CD14-positive monocyte (primary cell): ENCODE data around the gene MAP3K19. TPM values are rescaled to one million over a fixed set of nuclear protein-coding genes. Genes with fewer than 3 reads are reported as not detected.

ENCODE experiments used
- DNase-seq, 3 donors: peaks; one replicate each; pipeline ENCODE4 v3.0.0-alpha.2; 2011 to 2022
- H2AFZ ChIP-seq: 2 replicates; pipeline ENCODE4 v1.6.0; 2012; ENCODE audit warnings: mild to moderate bottlenecking, low read depth, low read length, inconsistent platforms; ENCODE audit not compliant: insufficient read depth, poor library complexity, severe bottlenecking
- H3K27ac ChIP-seq, 2 donors: 1 replicate in 1 of 2; 2 replicates in 1 of 2; pipeline ENCODE4 v1.5.1; 2012 to 2013; ENCODE audit warnings: low read length in 2 of 2, control low read depth in 1 of 2, inconsistent platforms in 1 of 2, low read depth in 1 of 2, mild to moderate bottlenecking in 1 of 2
- H3K27me3 ChIP-seq, 2 donors: one replicate each; pipeline versions ENCODE4 v1.6.0 to v1.6.1; 2011 to 2013; ENCODE audit warnings: low read length in 2 of 2; ENCODE audit not compliant: control insufficient read depth in 2 of 2, insufficient read depth in 2 of 2
- H3K36me3 ChIP-seq, 2 donors: replicated peaks in 1 of 2; 1 replicate in 1 of 2; 2 replicates in 1 of 2; pipeline versions ENCODE4 v1.5.1 to v1.6.1; 2012 to 2013; ENCODE audit warnings: low read length in 2 of 2, control low read depth in 1 of 2, inconsistent platforms in 1 of 2, mild to moderate bottlenecking in 1 of 2; ENCODE audit not compliant: insufficient read depth in 2 of 2, control insufficient read depth in 1 of 2
- H3K4me1 ChIP-seq, 2 donors: 1 replicate in 1 of 2; 2 replicates in 1 of 2; pipeline versions ENCODE4 v1.5.1 to v1.6.1; 2012 to 2013; ENCODE audit warnings: low read length in 2 of 2, control low read depth in 1 of 2, inconsistent platforms in 1 of 2, mild to moderate bottlenecking in 1 of 2, moderate library complexity in 1 of 2; ENCODE audit not compliant: insufficient read depth in 2 of 2, control insufficient read depth in 1 of 2
- H3K4me2 ChIP-seq: replicated peaks from 2 replicates; pipeline ENCODE3; 2012; ENCODE audit warnings: low read length, moderate library complexity, mild to moderate bottlenecking; ENCODE audit not compliant: poor library complexity, severe bottlenecking; ENCODE audit errors: extremely low read depth
- H3K4me3 ChIP-seq, 3 experiments: fragments of 200-600 bp in 1 of 3; sonication (generic) in 1 of 3; replicated peaks in 1 of 3; 1 replicate in 2 of 3; 2 replicates in 1 of 3; pipeline ENCODE4 v1.5.1; 2011 to 2013; ENCODE audit warnings: low read length in 3 of 3, mild to moderate bottlenecking in 3 of 3, control low read depth in 2 of 3, low read depth in 2 of 3, inconsistent platforms in 1 of 3, moderate library complexity in 1 of 3
- H3K79me2 ChIP-seq: 2 replicates; pipeline ENCODE4 v1.6.0; 2012; ENCODE audit warnings: mild to moderate bottlenecking, control low read depth, inconsistent platforms, low read length, moderate library complexity; ENCODE audit not compliant: insufficient read depth
- H3K9ac ChIP-seq: 2 replicates; pipeline ENCODE4 v1.6.0; 2017; ENCODE audit warnings: low read length, mild to moderate bottlenecking; ENCODE audit not compliant: insufficient read depth, poor library complexity, severe bottlenecking
- H3K9me3 ChIP-seq, 2 donors: replicated peaks in 1 of 2; 1 replicate in 1 of 2; 2 replicates in 1 of 2; pipeline versions ENCODE4 v1.5.1 to v1.6.1; 2012 to 2013; ENCODE audit warnings: low read length in 2 of 2, control low read depth in 1 of 2; ENCODE audit not compliant: control insufficient read depth in 1 of 2, insufficient read depth in 1 of 2
- H4K20me1 ChIP-seq: 2 replicates; pipeline ENCODE4 v1.6.0; 2012; ENCODE audit warnings: mild to moderate bottlenecking, low read length, control low read depth, moderate library complexity; ENCODE audit not compliant: insufficient read depth
- H3K27ac Mint-ChIP-seq, 7 donors: one replicate each; pipeline ENCODE4 v1.8.0; 2020; ENCODE audit warnings: mild to moderate bottlenecking in 7 of 7, mixed read lengths in 7 of 7, moderate library complexity in 6 of 7, inconsistent platforms in 2 of 7
- H3K27me3 Mint-ChIP-seq, 3 donors: one replicate each; pipeline ENCODE4 v1.8.0; 2021 to 2022; ENCODE audit warnings: low read depth in 3 of 3, mild to moderate bottlenecking in 3 of 3, mixed read lengths in 3 of 3, moderate library complexity in 3 of 3, inconsistent platforms in 1 of 3
- H3K36me3 Mint-ChIP-seq, 2 donors: one replicate each; pipeline ENCODE4 v1.8.0; 2020; ENCODE audit warnings: mixed read lengths in 2 of 2, inconsistent platforms in 1 of 2, mild to moderate bottlenecking in 1 of 2
- H3K4me1 Mint-ChIP-seq: one replicate; pipeline ENCODE4 v1.8.0; 2020; ENCODE audit warnings: mild to moderate bottlenecking, mixed read lengths
- H3K4me3 Mint-ChIP-seq, 2 donors: one replicate each; pipeline ENCODE4 v1.8.0; 2020; ENCODE audit warnings: mild to moderate bottlenecking in 2 of 2, mixed read lengths in 2 of 2, moderate library complexity in 1 of 2
- H3K9me3 Mint-ChIP-seq, 7 donors: one replicate each; pipeline ENCODE4 v1.8.0; 2020 to 2022; ENCODE audit warnings: mixed read lengths in 7 of 7, mild to moderate bottlenecking in 6 of 7, moderate library complexity in 6 of 7, inconsistent platforms in 2 of 7
- CTCF ChIP-seq: fragments of 200-600 bp; IDR thresholded peaks from one replicate; pipeline ENCODE4 v1.8.0; 2022; ENCODE audit warnings: antibody characterized with exemption, mild to moderate bottlenecking
- WGBS: methylation state at CpG from one replicate; pipeline ENCODE4 v1.1.5; 2013; ENCODE audit warnings: missing lambda C conversion rate; ENCODE audit not compliant: insufficient coverage; 5-methylcytosine and 5-hydroxymethylcytosine counted together
- intact Hi-C, 2 donors: fragments of 100-400 bp; cut with micrococcal nuclease; formaldehyde crosslinking; loops; one replicate each; pipeline versions ENCODE4 v1.15.0 to v1.15.1; 2023
- polyA plus RNA-seq, 3 donors: library from polyadenylated mRNA; depleted of rRNA in 1 of 3; unstranded in 2 of 3; stranded (reverse) in 1 of 3; fragments of 300-500 nt in 2 of 3; fragments of >200 nt in 1 of 3; fragmentation: Illumina TruSeq in 2 of 3; gene quantifications; 1 replicate in 2 of 3; 2 replicates in 1 of 3; pipeline ENCODE4 v1.2.3, GENCODE V29; 2012 to 2021

The MAP3K19 gene
- polyA plus RNA-seq, 3 donors: not detected

DNA sequence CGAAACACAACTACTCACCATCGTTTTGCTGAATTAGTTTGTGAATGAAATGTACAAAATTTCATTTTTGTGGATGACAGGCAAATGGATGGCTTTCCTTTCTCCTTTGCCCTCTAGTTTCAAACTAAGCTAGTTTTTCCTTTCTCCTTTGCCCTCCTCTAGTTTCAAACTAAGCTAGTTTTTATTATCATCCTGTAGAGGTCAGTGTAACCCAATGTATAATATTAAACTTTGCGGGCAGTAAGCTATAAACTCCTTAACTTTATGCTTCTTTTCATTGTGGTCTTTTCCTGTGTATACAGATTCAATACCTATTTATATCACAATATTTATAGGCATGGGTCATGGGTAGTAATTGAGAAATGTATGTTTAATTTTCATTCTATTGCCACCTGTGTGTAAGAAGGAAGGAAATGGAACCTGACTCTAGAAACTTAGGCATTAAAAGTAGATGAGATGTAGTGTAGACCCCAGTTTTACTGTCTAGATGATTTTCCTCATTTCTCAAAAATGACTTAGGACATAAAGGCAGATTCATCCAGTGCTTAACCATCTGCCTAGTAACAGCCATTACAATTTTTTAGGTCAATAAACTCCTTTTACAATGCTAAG is 58.1 kb downstream of the MAP3K19 start:
- H3K9me3 Mint-ChIP-seq: peaks cover 0 to 8% (median 3%) of the 10 kb centered on the region in 7 donors
- no peak for DNase-seq

GRCh38 chr2:134985061-134985460 is 62.2 kb downstream of the MAP3K19 start:
- no peak overlapping the region for H3K4me3 Mint-ChIP-seq
- intact Hi-C loops: no loop called here
- H3K4me1 ChIP-seq: peaks cover 0 to 6% of the 10 kb centered on the region in 2 donors
- H3K27ac Mint-ChIP-seq: no peak overlapping the region
- no peak for DNase-seq
- no peaks in the 10 kb centered on the region for H4K20me1 ChIP-seq
- no peaks in the 10 kb centered on the region for H3K36me3 ChIP-seq
- peaks cover 9% of the 10 kb centered on the region for H3K4me1 Mint-ChIP-seq
- no peak overlapping the region for H3K4me3 ChIP-seq
- H2AFZ ChIP-seq: no peak overlapping the region
- H3K27me3 ChIP-seq: no peaks in the 10 kb centered on the region
- H3K27me3 Mint-ChIP-seq: peaks cover 1 to 2% (median 1%) of the 10 kb centered on the region in 3 donors
- WGBS: no CpG with 5 or more reads among the region's 3 CpGs
- no peaks in the 10 kb centered on the region for H3K36me3 Mint-ChIP-seq
- H3K27ac ChIP-seq: no peak overlapping the region
- TF ChIP-seq CTCF: no peak
- H3K9me3 Mint-ChIP-seq: peaks cover 0 to 8% (median 3%) of the 10 kb centered on the region in 7 donors
- H3K9me3 ChIP-seq: peaks cover 0 to 4% of the 10 kb centered on the region in 2 donors
- no peaks in the 10 kb centered on the region for H3K79me2 ChIP-seq
- H3K4me2 ChIP-seq: no peak overlapping the region
- H3K9ac ChIP-seq: no peak overlapping the region

More for the DNA sequence above, 58.1 kb downstream of the MAP3K19 start:
- Mint-ChIP-seq H3K27ac (no peak overlapping the region), H3K4me3 (no peak overlapping the region), H3K27me3 (peaks cover 1 to 7% (median 2%) of the 10 kb centered on the region in 3 donors), H3K36me3 (no peaks in the 10 kb centered on the region), H3K4me1 (no peaks in the 10 kb centered on the region)
- no peaks in the 10 kb centered on the region for H3K79me2 ChIP-seq
- H3K27me3 ChIP-seq: no peaks in the 10 kb centered on the region
- intact Hi-C loops: no loop called here
- no peaks in the 10 kb centered on the region for H4K20me1 ChIP-seq
- no peak overlapping the region for H3K4me2 ChIP-seq
- H2AFZ ChIP-seq: no peak overlapping the region
- H3K27ac ChIP-seq: no peak overlapping the region
- peaks cover 0 to 4% of the 10 kb centered on the region in 2 donors for H3K9me3 ChIP-seq
- H3K4me3 ChIP-seq: no peak overlapping the region
- peak; percentile 26 for TF ChIP-seq CTCF
- H3K36me3 ChIP-seq: no peaks in the 10 kb centered on the region
- WGBS: no CpG with 5 or more reads among the region's 3 CpGs
- no peak overlapping the region for H3K9ac ChIP-seq
- no peaks in the 10 kb centered on the region for H3K4me1 ChIP-seq
